ENCODE measurements around the gene CTSF. TPM values are rescaled to one million over a fixed set of nuclear protein-coding genes. Genes with fewer than 3 reads are reported as not detected.
"Not testable (repeated sequence)": the region's sequence is repeated elsewhere in the genome, so short reads cannot be mapped to it uniquely, and the experiment has no call there.

The CTSF gene
- total RNA-seq, 2 donors from 2014 or later, result 6.3 to 6.8 TPM

DNA sequence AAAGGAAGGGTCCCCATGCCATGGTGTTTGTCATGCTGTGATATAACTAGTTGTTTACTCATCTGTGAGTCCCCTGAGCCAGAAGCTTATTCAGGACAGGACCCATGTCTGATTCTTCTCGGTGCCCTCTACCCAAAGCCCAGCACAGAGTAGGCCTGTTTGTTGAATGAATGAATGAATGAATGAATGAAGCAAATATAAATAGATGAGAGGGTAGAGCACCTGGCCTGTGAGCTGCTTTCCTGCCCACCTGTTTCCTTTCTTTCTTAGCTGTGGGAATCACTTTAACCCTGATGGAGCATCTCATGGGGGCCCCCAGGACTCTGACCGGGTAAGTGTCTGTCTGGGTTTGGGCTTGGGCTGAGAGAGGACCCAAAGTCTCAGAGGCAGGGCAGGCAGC, 31.8 kb upstream of the CTSF start:
- DNase-seq, result no peak
- Mint-ChIP-seq H3K4me3 (no peak overlapping the region), H3K4me1 (ENCODE audit: low read depth) (peaks cover 7% of the 10 kb centered on the region), H3K36me3 (ENCODE audit: insufficient read depth in 2 of 2) (no peaks in the 10 kb centered on the region), H3K27me3 (ENCODE audit: low read depth) (no peaks in the 10 kb centered on the region), H3K27ac (no peak overlapping the region), H3K9me3 (no peaks in the 10 kb centered on the region)
- ATAC-seq (replicated peaks in 1 of 2), result no peak

DNA sequence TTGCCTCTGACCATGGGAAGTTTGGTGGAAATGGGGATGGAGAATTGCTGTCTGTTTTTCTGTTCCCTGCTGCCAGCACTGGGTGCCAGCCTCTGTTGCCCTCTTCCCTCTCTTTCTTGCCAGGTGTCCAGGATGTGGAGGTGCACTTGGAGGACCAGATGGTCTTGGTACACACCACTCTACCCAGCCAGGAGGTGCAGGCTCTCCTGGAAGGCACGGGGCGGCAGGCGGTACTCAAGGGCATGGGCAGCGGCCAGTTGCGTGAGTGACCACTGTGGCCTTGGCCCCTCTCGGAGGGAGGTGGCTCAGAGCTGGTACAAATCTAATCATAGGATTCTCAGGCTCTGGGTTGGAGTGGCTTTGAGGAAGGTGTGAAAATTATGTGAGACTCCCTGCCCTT, 30.6 kb upstream of the CTSF start:
- H3K4me1 Mint-ChIP-seq (ENCODE audit: low read depth), result peaks cover 19% of the 10 kb centered on the region
- no peaks in the 10 kb centered on the region for H3K36me3 Mint-ChIP-seq (ENCODE audit: insufficient read depth in 2 of 2)
- no peak overlapping the region for H3K27ac Mint-ChIP-seq
- no peaks in the 10 kb centered on the region for H3K27me3 Mint-ChIP-seq (ENCODE audit: low read depth)
- no peak overlapping the region for H3K4me3 Mint-ChIP-seq
- no peak for DNase-seq
- no peaks in the 10 kb centered on the region for H3K9me3 Mint-ChIP-seq
- no peak for ATAC-seq (replicated peaks in 1 of 2)

DNA sequence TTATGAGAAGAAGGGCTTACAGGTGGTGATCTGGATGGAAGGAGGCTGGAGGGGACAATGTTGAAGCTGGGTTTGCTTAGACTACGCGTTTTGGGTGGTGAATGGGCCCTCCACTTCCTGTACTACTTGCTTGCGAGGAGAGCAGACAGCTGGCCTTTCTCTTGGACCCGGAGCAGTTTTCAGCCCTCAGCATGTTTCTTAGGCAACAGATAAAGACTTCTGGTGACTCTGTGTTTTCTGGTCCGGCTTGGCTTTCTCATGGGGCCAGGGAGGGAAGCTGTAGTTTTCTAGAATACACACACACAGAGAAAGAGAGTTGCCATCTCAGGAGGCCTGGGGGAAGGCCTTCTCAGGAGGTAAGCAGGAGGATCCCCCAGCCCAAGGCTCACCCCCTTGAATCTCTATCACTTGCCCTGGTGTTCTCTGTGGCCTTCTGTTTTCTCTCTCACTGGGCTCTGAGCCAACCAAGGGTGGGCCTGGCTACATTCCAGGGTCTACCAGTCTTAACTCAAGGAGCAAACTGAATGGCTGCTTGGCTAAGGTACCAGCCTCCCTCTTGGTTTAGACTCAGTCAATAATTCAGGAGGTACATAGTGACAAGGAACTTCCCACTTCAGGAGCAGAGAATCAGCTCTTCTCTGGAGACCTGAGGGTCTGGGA, 27.0 kb upstream of the CTSF start:
- Mint-ChIP-seq H3K9me3 (no peaks in the 10 kb centered on the region), H3K4me3 (peak overlapping the region; percentile 36 to 64), H3K27me3 (ENCODE audit: low read depth) (no peaks in the 10 kb centered on the region), H3K27ac (peak overlapping the region; percentile 4), H3K36me3 (ENCODE audit: insufficient read depth in 2 of 2) (peaks cover 0 to 3% of the 10 kb centered on the region in 2 donors), H3K4me1 (ENCODE audit: low read depth) (peaks cover 42% of the 10 kb centered on the region)
- DNase-seq (no peak), ATAC-seq (replicated peaks in 1 of 2) (no peak)

DNA sequence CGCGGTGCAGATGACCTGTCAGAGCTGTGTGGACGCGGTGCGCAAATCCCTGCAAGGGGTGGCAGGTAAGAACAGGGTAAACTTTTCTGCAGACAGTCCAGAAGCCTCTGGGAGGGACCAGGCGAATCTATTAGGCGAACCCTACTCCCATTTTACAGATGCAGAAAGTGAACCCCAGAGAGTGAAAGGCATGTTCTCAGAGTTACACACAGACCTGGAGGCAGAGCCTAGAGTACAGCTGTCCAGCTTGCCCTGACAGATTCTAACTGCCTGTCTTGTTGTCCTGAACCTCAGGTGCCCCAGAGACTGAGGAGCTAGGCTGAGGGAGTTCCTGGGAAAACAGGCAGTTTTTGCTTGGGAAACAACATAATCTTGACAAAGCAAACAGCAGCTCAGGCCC, 25.2 kb upstream of the CTSF start:
- H3K27ac Mint-ChIP-seq, result no peak overlapping the region

DNA sequence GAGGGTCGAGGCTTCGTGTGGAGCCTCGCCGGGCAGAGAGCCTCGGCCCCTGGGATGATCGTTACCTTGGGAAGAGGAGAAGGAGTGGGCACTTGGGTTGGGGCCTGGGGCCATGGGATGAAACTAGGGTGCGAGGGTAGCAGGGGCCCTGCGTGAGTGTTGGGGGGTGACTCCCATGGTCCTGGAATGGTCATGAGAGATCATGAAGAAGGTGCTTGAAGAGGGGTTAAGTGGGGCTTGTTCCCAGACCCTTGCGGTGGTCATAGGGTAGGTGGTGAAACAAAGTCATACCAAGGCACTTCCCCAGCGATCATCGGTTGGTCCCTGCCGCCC, 24.9 kb upstream of the CTSF start:
- H3K27me3 Mint-ChIP-seq (ENCODE audit: low read depth), result no peaks in the 10 kb centered on the region
- peak in 1 of 2 donors; percentile 9 for DNase-seq
- peak overlapping the region; percentile 100 for H3K4me3 Mint-ChIP-seq
- ATAC-seq (replicated peaks in 1 of 2), result no peak
- H3K4me1 Mint-ChIP-seq (ENCODE audit: low read depth), result peaks cover 42% of the 10 kb centered on the region
- peaks cover 0 to 3% of the 10 kb centered on the region in 2 donors for H3K36me3 Mint-ChIP-seq (ENCODE audit: insufficient read depth in 2 of 2)
- H3K9me3 Mint-ChIP-seq, result no peaks in the 10 kb centered on the region
- H3K27ac Mint-ChIP-seq, result peak overlapping the region; percentile 98

More for the DNA sequence above, 25.2 kb upstream of the CTSF start:
- Mint-ChIP-seq H3K4me1 (ENCODE audit: low read depth) (peaks cover 42% of the 10 kb centered on the region), H3K36me3 (ENCODE audit: insufficient read depth in 2 of 2) (peaks cover 0 to 3% of the 10 kb centered on the region in 2 donors), H3K4me3 (peak overlapping the region; percentile 100), H3K9me3 (no peaks in the 10 kb centered on the region), H3K27me3 (ENCODE audit: low read depth) (no peaks in the 10 kb centered on the region)
- DNase-seq, result no peak
- no peak for ATAC-seq (replicated peaks in 1 of 2)

DNA sequence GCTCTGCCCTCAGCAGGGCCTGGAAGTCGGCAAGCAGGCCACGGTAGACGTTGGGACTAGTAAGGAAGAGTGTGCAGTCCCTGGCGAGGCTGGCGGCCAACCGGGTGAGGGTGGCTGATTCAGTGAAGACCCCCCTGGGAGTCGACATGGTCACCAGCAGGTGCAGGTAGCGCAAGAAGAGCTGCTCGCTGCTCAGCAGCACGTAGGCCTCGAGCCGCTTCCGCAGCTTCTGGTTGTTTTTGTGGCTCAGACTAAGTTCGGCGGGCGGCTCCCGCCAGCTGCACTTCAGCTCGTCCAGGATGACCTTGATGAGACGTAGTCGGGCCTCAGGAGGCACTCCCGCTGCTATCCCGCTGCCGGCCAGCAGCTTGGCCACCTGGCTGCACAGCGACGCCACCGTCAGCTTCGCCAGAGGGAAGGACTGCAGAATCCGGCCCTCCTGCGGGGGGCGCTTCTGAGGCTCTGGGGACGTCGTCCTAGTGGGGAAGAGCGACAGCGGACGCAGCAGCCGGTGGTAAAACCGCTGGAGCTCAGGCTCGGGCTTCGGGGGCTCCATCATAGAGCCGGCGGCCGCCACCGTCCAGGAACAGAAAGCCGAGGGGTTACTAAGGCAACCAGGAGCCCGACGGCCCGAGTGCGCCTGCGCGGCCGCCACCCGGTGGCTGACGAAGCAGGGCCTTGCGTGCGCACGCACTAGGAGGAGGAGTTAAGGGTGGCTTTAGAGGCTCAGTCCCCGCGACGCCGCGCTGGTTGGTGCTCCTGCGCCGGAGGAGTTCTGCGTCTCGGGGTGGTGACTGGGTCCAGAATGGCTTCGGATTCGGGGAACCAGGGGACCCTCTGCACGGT, 24.3 kb upstream of the CTSF start, which contains the start of the genes CCDC87 and CCS:
Gene CCDC87, minus strand, starts transcription at position 607 of the 846 bp plus-strand sequence. Its CDS starts 48 bp downstream, at position 559.
Gene CCS, plus strand, starts transcription at position 729 of the 846 bp plus-strand sequence. Its CDS starts 77 bp downstream, at position 806.
- Mint-ChIP-seq H3K9me3 (no peaks in the 10 kb centered on the region), H3K4me3 (peak within 1 kb of the TSS; percentile 100), H3K4me1 (ENCODE audit: low read depth) (peaks cover 42% of the 10 kb centered on the region), H3K36me3 (ENCODE audit: insufficient read depth in 2 of 2) (peaks cover 0 to 3% of the 10 kb centered on the region in 2 donors), H3K27ac (peak within 1 kb of the TSS; percentile 98), H3K27me3 (ENCODE audit: low read depth) (no peaks in the 10 kb centered on the region)
- ATAC-seq (replicated peaks in 1 of 2), result peak; percentile 98 to 99
- DNase-seq, result peak; percentile 98

DNA sequence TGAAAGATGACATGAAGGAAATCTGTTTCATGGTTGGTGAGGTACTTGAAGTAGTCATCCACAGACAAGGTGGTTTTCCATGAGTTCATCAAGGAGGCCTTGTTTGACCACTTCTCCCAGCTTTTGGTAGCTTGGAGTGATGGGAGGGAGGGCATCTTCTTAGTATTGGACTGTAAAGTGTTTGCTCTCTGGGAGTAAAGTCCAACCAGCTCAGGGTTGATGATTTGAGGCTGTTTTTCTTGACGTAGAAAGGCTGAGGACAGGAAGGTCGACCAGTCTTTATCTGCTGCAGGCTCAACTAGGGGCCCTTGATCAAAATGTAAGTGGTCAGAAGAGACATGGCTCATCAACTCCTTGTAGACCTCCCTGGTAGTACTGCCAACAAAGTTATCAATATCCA, 22.8 kb upstream of the CTSF start:
- Mint-ChIP-seq H3K27me3 (ENCODE audit: low read depth) (no peaks in the 10 kb centered on the region), H3K9me3 (no peaks in the 10 kb centered on the region), H3K4me1 (ENCODE audit: low read depth) (peaks cover 42% of the 10 kb centered on the region), H3K27ac (no peak overlapping the region), H3K4me3 (no peak overlapping the region), H3K36me3 (ENCODE audit: insufficient read depth in 2 of 2) (peaks cover 0 to 3% of the 10 kb centered on the region in 2 donors)
- no peak for ATAC-seq (replicated peaks in 1 of 2)
- no peak for DNase-seq

DNA sequence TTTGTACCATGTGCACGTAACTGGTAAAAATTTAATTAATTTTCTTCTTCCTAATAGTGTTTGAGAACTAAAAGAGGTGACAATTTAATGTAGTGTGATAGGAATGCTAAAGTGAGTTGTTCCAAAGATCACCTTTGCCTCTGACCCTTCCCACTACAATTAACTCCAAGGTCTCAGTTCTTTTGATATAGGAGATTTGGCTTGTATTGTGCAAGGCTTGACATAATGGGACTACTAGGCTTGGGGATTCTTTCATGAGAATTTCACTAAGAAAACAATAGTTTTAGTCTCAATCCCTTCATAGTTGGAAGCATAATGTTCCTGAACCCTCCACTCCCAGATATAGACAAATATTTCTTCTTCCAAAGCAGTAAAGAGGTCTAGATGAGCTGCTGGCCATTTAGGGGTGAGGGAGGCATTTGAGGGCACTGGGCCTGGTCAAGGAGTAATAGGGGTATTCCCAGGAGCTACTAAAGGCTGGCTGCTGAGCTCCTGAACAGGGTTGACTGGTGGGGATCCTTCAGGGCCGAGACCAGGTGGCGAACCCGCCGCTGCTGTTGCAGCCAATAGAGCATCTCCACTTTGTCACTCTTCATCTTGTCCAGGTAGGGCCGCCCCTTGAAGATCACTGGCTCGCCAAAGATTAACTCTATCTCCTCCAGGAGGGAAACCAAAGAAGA, 21.7 kb upstream of the CTSF start:
- Mint-ChIP-seq H3K27me3 (ENCODE audit: low read depth) (no peaks in the 10 kb centered on the region), H3K36me3 (ENCODE audit: insufficient read depth in 2 of 2) (peaks cover 0 to 3% of the 10 kb centered on the region in 2 donors), H3K4me3 (no peak overlapping the region), H3K27ac (no peak overlapping the region), H3K4me1 (ENCODE audit: low read depth) (peaks cover 34% of the 10 kb centered on the region), H3K9me3 (no peaks in the 10 kb centered on the region)
- ATAC-seq (replicated peaks in 1 of 2), result no peak
- DNase-seq, result no peak

DNA sequence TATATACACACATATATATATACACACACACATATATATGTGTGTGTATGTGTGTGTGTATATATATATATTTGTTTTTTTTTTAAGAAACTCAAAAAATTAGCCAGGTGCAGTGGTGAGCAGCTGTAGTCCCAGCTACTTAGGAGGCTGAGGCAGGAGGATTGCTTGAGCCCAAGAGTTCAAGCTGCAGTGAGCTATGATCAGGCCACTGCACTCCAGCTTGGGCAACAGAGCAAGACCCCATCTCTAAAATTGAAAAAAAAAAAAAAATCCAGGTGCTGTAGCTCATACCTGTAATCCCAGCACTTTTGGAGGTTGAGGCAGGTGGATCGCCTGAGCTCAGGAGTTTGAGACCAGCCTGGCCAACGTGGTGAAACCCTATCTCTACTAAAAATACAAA, 20.9 kb upstream of the CTSF start:
- peaks cover 26% of the 10 kb centered on the region for H3K4me1 Mint-ChIP-seq (ENCODE audit: low read depth)
- not testable (repeated sequence) for DNase-seq; H3K9me3 Mint-ChIP-seq; ATAC-seq (replicated peaks in 1 of 2); H3K4me3 Mint-ChIP-seq; H3K36me3 Mint-ChIP-seq (ENCODE audit: insufficient read depth in 2 of 2); H3K27ac Mint-ChIP-seq; H3K27me3 Mint-ChIP-seq (ENCODE audit: low read depth)

DNA sequence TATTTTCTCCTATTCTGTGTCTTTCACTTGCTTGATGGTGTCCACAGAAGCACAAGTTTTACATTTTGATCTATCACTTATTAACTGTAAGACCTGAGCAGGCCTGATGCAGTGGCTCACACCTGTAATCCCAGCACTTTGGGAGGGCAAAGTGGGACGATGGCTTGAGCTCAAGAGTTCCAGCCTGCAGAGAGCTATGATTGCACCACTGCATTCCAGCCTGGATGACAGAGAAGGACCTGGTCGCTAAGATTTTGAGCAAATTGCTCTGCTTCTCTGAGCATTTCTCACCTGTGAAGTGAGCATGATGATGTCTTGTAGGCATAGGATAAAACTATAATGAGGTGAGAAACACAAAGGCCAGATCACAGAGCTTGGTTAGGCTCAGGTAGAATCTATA, 17.7 kb upstream of the CTSF start:
- peaks cover under 1% of the 10 kb centered on the region for H3K4me1 Mint-ChIP-seq (ENCODE audit: low read depth)
- H3K27ac Mint-ChIP-seq, result no peak overlapping the region
- H3K4me3 Mint-ChIP-seq, result no peak overlapping the region
- DNase-seq (no peak), ATAC-seq (replicated peaks in 1 of 2) (no peak)
- peaks cover 3 to 4% of the 10 kb centered on the region in 2 donors for H3K36me3 Mint-ChIP-seq (ENCODE audit: insufficient read depth in 2 of 2)
- peaks cover 5 to 7% of the 10 kb centered on the region in 2 donors for H3K9me3 Mint-ChIP-seq
- no peaks in the 10 kb centered on the region for H3K27me3 Mint-ChIP-seq (ENCODE audit: low read depth)

DNA sequence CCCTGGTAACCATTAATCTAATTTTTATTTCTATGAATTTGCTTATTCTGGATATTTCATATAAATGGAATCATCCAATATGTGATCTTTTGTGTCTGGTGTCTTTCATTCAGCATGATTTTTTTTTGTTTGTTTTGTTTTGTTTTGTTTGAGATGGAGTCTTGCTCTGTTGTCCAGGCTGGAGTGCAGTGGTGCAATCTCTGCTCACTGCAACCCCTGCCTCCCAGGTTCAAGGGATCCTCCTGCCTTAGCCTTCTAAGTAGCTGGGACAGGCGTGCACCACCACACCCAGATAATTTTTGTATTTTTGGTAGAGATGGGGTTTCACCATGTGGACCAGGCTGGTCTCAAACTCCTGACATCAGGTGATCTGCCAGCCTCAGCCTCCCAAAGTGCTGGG, 17.0 kb upstream of the CTSF start:
- H3K36me3 Mint-ChIP-seq (ENCODE audit: insufficient read depth in 2 of 2); H3K9me3 Mint-ChIP-seq; DNase-seq; H3K27ac Mint-ChIP-seq; ATAC-seq (replicated peaks in 1 of 2); H3K4me3 Mint-ChIP-seq; H3K4me1 Mint-ChIP-seq (ENCODE audit: low read depth); H3K27me3 Mint-ChIP-seq (ENCODE audit: low read depth): not testable (repeated sequence)

DNA sequence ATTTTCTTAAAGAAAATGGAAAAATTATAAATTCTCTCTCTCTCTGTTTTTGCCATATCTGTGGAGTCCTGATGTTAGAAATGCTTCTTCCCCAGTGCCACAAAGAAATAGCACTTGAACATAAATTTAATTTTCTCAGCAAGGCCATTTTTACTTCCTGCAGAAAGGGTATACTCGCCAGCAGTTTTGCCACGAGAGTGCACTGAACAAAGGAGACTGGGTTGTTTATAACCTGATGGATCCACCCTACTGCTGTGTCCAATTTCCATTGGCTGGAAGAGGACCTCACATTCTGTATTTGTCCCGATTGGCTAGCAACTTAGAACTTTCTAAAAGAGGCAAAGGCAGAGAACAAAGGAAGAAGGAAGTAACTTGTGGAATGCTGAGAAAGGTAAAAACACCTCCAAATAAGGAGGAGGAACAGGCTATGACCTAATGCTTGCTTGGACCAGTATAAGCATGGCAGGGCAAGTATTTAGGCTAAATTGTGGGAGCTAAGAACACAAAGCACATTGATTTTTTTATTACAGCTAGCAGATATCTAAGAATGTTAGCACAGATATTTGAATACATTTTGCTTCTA, 14.2 kb upstream of the CTSF start:
- H3K4me3 Mint-ChIP-seq; H3K36me3 Mint-ChIP-seq (ENCODE audit: insufficient read depth in 2 of 2); ATAC-seq (replicated peaks in 1 of 2); DNase-seq; H3K27me3 Mint-ChIP-seq (ENCODE audit: low read depth); H3K27ac Mint-ChIP-seq; H3K9me3 Mint-ChIP-seq: not testable (repeated sequence)
- H3K4me1 Mint-ChIP-seq (ENCODE audit: low read depth), result peaks cover 27% of the 10 kb centered on the region

DNA sequence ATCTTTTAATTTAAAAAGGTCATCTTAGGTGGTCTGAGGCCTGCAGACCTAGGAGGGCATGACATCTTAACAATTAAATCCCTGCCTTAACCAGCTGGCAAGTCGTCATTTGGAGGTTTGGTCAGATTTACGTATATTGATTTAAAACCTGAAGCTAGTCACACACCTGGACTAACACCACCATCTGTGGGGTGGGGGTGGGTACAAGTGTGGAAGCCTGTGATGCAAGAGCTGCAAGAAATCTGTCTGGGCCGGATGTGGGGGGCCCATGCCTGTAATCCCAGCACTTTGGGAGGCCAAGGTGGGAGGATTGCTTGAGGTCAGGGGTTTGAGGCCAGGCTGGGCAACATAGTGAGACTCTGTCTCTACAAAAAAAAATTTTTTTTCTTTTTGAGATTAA, 12.9 kb upstream of the CTSF start:
- Mint-ChIP-seq H3K27me3 (ENCODE audit: low read depth) (peaks cover 14% of the 10 kb centered on the region), H3K4me3 (no peak overlapping the region), H3K36me3 (ENCODE audit: insufficient read depth in 2 of 2) (peaks cover 3 to 4% of the 10 kb centered on the region in 2 donors), H3K4me1 (ENCODE audit: low read depth) (peaks cover 27% of the 10 kb centered on the region), H3K27ac (no peak overlapping the region), H3K9me3 (peaks cover 5 to 7% of the 10 kb centered on the region in 2 donors)
- ATAC-seq (replicated peaks in 1 of 2) (no peak), DNase-seq (no peak)

Measured in activated T-cell treated with anti-CD3 and anti-CD28 coated beads, Interleukin-2, amount 50 U/mL, for 72 hours (primary cell).